ENCODE results near the gene TSPAN9. TPM values are rescaled to one million over a fixed set of nuclear protein-coding genes. Genes with fewer than 3 reads are reported as not detected.

The TSPAN9 gene
- total and polyA plus RNA-seq, 2 of the 4 experiments (the other 2 are of a cell fraction): 17.7 to 39.1 TPM

GRCh38 chr12:3247077-3247476 lies 169.9 kb downstream of the TSPAN9 start:
- Histone ChIP-seq H3K4ac (ENCODE audit: low read depth, low read length) (no peak overlapping the region), H2AK5ac (ENCODE audit: low read depth, low read length) (no peak overlapping the region), H2AK9ac (replicated peaks; ENCODE audit: low read depth, low read length, poor library complexity) (no peak overlapping the region), H4K20me1 (ENCODE audit: insufficient read depth, low read length) (no peaks in the 10 kb centered on the region; the same call in 1 of the 2 replicates), H4K5ac (ENCODE audit: low read depth, low read length) (no peak overlapping the region), H3K9me1 (ENCODE audit: insufficient read depth, low read length) (no peaks in the 10 kb centered on the region; the same call in 1 of the 2 replicates), H3K18ac (ENCODE audit: low read depth, low read length) (no peak overlapping the region), H2AFZ (replicated peaks; ENCODE audit: low read length, poor library complexity) (no peak overlapping the region), H3K56ac (ENCODE audit: extremely low read depth, insufficient read depth, low read length) (no peak overlapping the region), H2BK5ac (ENCODE audit: low read depth, low read length, poor library complexity, severe bottlenecking) (no peak overlapping the region), H3K79me1 (ENCODE audit: low read depth in 1 of 2, low read length in 2 of 2) (no peaks in the 10 kb centered on the region; a peak in 1 of 4 replicates), H3K4me1 (ENCODE audit: control insufficient read depth, insufficient read depth, low read length) (peaks cover under 1% of the 10 kb centered on the region; the same call in 1 of the 2 replicates), H3K14ac (replicated peaks; ENCODE audit: low read depth, low read length) (no peak overlapping the region), H3K4me3 (ENCODE audit: insufficient read depth, low read depth, low read length) (no peak overlapping the region), H2BK15ac (ENCODE audit: low read depth, low read length) (no peak overlapping the region), H3K4me2 (ENCODE audit: low read depth, low read length) (no peak overlapping the region), H3K9me3 (ENCODE audit: control insufficient read depth, insufficient read depth, low read length) (no peaks in the 10 kb centered on the region), H2BK20ac (ENCODE audit: low read depth, low read length) (no peak overlapping the region), H3K27me3 (ENCODE audit: control insufficient read depth, insufficient read depth, low read length) (no peaks in the 10 kb centered on the region), H4K8ac (ENCODE audit: low read depth in 2 of 2, low read length in 2 of 2) (no peak overlapping the region), H4K91ac (ENCODE audit: insufficient read depth, low read depth, low read length) (no peak overlapping the region), H3K36me3 (ENCODE audit: control insufficient read depth, insufficient read depth, low read length) (no peaks in the 10 kb centered on the region), H2BK120ac (ENCODE audit: low read depth, low read length) (no peak overlapping the region), H3K27ac (ENCODE audit: insufficient read depth, low read length) (no peak overlapping the region), H3K23ac (ENCODE audit: low read depth, low read length) (no peak overlapping the region), H3K9ac (ENCODE audit: low read depth, low read length) (no peak overlapping the region)
- POLR2A ChIA-PET (ENCODE audit: unreplicated experiment): no interaction called here
- no peak for ATAC-seq (ENCODE audit: low read depth)
- 60% methylated on average over 6 of the region's 11 CpGs; no CpG with 5 or more reads in 1 of the 2 experiments for WGBS, 2 experiments (ENCODE audit: extremely low coverage in 2 of 2, insufficient read length in 1 of 2)
- DNase-seq: no peak
- dilution Hi-C loops (cut with HindIII; ENCODE audit: low sequenced_read_pairs, unreplicated experiment) (no loop called here), intact Hi-C loops (cut with micrococcal nuclease) (no loop called here), in situ Hi-C loops (cut with MboI; ENCODE audit: low sequenced_read_pairs) (no loop called here)
- TF ChIP-seq CEBPB (IDR thresholded peaks at IDR 0.05; ENCODE audit: low read depth, low read length) (no peak), MAZ (IDR thresholded peaks at IDR 0.05; ENCODE audit: borderline replicate concordance, low read depth, low read length) (no peak), MAFK (IDR thresholded peaks at IDR 0.05; ENCODE audit: low read depth, low read length) (no peak), FOS (IDR thresholded peaks at IDR 0.05; ENCODE audit: low read depth, low read length) (no peak), CHD1 (IDR thresholded peaks at IDR 0.05; ENCODE audit: low read depth, low read length) (no peak), NFE2L2 (IDR thresholded peaks at IDR 0.05; ENCODE audit: low read depth, low read length) (no peak), SMC3 (IDR thresholded peaks at IDR 0.05; ENCODE audit: low read depth, low read length) (no peak), RFX5 (IDR thresholded peaks at IDR 0.05; ENCODE audit: low read depth, low read length) (no peak), BHLHE40 (IDR thresholded peaks at IDR 0.05; ENCODE audit: low read depth, low read length) (no peak), ELK1 (IDR thresholded peaks at IDR 0.05; ENCODE audit: borderline replicate concordance, low read depth, low read length) (no peak), USF2 (IDR thresholded peaks at IDR 0.05; ENCODE audit: low read depth, low read length) (no peak), POLR2A (IDR thresholded peaks at IDR 0.05; ENCODE audit: low read depth, low read length) (no peak), RCOR1 (IDR thresholded peaks at IDR 0.05; ENCODE audit: insufficient replicate concordance, low read length) (no peak)
- no TSS peak for BruUV-seq (replicated peaks)
- CTCF ChIA-PET: no interaction called here
